NB4 (cell line): ENCODE measurements around the gene CCL19.

Experiments used
- CTCF ChIP-seq: IDR thresholded peaks from one replicate; pipeline ENCODE4 v1.5.1; 2012; ENCODE audit warnings: low read depth, low read length
- MAX ChIP-seq: IDR thresholded peaks from 2 replicates; pipeline ENCODE4 v1.6.1; 2011; ENCODE audit warnings: low read depth, low read length
- MYC ChIP-seq: IDR thresholded peaks from 2 replicates; pipeline ENCODE4 v1.6.1; 2011; ENCODE audit warnings: low read depth, low read length
- POLR2A ChIP-seq: IDR thresholded peaks from 2 replicates; pipeline ENCODE4 v1.6.1; 2011; ENCODE audit warnings: mild to moderate bottlenecking; ENCODE audit not compliant: insufficient read length; ENCODE audit errors: extremely low read depth

- TF ChIP-seq POLR2A (no peak), CTCF (no peak), MAX (no peak), MYC (no peak)
Observed at GRCh38 chr9:34685591-34685990, 5.5 kb downstream of the CCL19 start.
